ENCODE measurements around the gene PLA2G2C.

- peak; percentile 85 for TF ChIP-seq CTCF (conservative IDR thresholded peaks at IDR 0.05; ENCODE audit: low read length)
- TF ChIP-seq EZH2phosphoT487 (IDR thresholded peaks at IDR 0.05; ENCODE audit: borderline replicate concordance, low read depth, low read length), result no peak
Observed at GRCh38 chr1:20233394-20233793, 47.1 kb upstream of the PLA2G2C start.

All from OCI-LY7 (cell line).